DND-41 (cell line): Measurements from ENCODE around the gene AGPAT1.

Source experiments
- ATAC-seq: fragments of 200-7000 bp; cut with Tn5 transposase; 3 replicates; pipeline ENCODE4 v1.9.1; 2021; ENCODE audit warnings: low read depth; ENCODE audit not compliant: insufficient read depth
- DNase-seq: peaks from one replicate; pipeline ENCODE4 v3.0.0-alpha.2; 2020
- H2AFZ ChIP-seq: 2 replicates; pipeline ENCODE4 v1.6.0; 2012; ENCODE audit warnings: low read depth, low read length
- H3K27ac ChIP-seq: 2 replicates; pipeline ENCODE4 v1.5.1; 2012; ENCODE audit warnings: low read length, inconsistent platforms
- H3K27me3 ChIP-seq: fragments of 200-600 bp; sonication (generic); 2 replicates; pipeline ENCODE4 v1.6.0; 2012; ENCODE audit warnings: low read length, mild to moderate bottlenecking, inconsistent platforms; ENCODE audit not compliant: insufficient read depth, poor library complexity
- H3K36me3 ChIP-seq: 2 replicates; pipeline ENCODE4 v1.5.1; 2012; ENCODE audit warnings: low read length, inconsistent platforms; ENCODE audit not compliant: insufficient read depth
- H3K4me1 ChIP-seq: 2 replicates; pipeline ENCODE4 v1.5.1; 2012; ENCODE audit warnings: mild to moderate bottlenecking, low read length; ENCODE audit not compliant: insufficient read depth
- H3K4me2 ChIP-seq: 2 replicates; pipeline ENCODE4 v1.6.0; 2012; ENCODE audit warnings: mild to moderate bottlenecking, moderate library complexity, low read length, inconsistent platforms; ENCODE audit not compliant: insufficient read depth
- H3K4me3 ChIP-seq, 2 experiments: fragments of 200-600 bp in 1 of 2; shearing (Covaris generic) in 1 of 2; 2 replicates each; pipeline ENCODE4 v1.5.1; 2012 to 2016; ENCODE audit warnings: inconsistent platforms in 2 of 2, low read length in 2 of 2, mild to moderate bottlenecking in 2 of 2, low read depth in 1 of 2, moderate library complexity in 1 of 2
- H3K79me2 ChIP-seq: 2 replicates; pipeline ENCODE4 v1.6.0; 2012; ENCODE audit warnings: low read length, inconsistent platforms; ENCODE audit not compliant: insufficient read depth
- H3K9ac ChIP-seq: 2 replicates; pipeline ENCODE4 v1.6.0; 2012; ENCODE audit warnings: low read depth, mild to moderate bottlenecking, inconsistent platforms, low read length, moderate library complexity
- H3K9me3 ChIP-seq: 2 replicates; pipeline ENCODE4 v1.5.1; 2012; ENCODE audit warnings: low read length, moderate library complexity, mild to moderate bottlenecking, inconsistent platforms; ENCODE audit not compliant: insufficient read depth, severe bottlenecking
- H4K20me1 ChIP-seq: 2 replicates; pipeline ENCODE4 v1.6.0; 2012; ENCODE audit warnings: low read length; ENCODE audit not compliant: insufficient read depth
- EZH2 ChIP-seq: IDR thresholded peaks from 3 replicates; pipeline ENCODE4 v1.6.1; 2012; ENCODE audit warnings: borderline replicate concordance, low read depth, mild to moderate bottlenecking, moderate library complexity, low read length, inconsistent platforms; ENCODE audit not compliant: severe bottlenecking
- TF ChIP-seq, protein P1 (sequence below): IDR thresholded peaks from 2 replicates; pipeline ENCODE4 v1.5.1; 2012; ENCODE audit warnings: borderline replicate concordance, low read length, moderate library complexity, mild to moderate bottlenecking; ENCODE audit not compliant: poor library complexity, severe bottlenecking; ENCODE audit errors: extremely low read depth

AGPAT1 gene

DNA sequence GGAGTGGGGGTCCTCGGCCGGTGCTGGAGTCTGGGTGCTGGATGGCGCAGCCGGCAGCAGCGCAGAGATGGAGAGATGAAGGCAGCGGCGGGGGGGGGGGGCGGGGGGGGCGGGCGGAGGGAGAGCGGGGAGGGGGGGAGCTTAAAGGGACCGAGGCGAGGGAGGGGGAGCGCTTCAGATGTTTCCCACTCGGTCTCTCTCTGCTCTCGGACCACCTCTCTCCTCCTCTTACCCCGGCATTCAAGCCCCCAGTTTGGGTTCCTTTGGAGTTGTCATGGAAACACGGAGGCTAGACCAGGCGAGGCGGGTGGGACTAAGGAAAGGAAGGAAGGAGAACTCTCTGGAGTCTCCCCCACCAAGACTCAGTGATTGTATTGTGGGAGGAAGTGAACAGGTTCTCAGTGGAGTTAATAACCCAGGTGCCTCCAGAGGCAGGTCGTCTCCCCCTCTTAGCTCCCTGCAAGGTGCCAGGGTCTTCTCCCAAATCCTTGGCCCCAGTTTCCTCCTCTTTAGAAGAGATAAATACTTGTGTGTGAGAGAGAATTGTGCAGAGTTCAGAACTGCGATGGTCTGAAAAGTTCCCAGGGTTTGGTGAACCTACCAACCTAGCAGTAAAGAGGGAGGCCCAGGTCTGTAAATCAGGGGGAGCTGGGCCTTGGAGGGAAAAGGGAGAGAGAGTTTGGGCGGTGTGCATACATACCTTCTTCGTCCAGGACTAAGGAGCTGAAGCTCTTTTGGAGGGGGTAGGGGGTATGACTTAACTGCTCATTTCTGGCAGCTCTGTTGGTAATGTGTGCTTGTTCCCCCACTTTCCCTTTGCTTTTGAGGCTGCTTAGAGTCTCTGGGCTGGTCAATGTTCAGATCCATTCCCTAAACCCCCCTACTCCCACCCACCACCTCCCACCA, 23.8 kb downstream of the AGPAT1 start, which contains the start of gene PRRT1:
Gene PRRT1, minus strand, starts transcription at position 77 of the 906 bp plus-strand sequence. CDS start 112 bp downstream, outside the sequence.
- peak within 1 kb of the TSS; percentile 71; the same call in 1 of the 2 replicates for H3K9ac ChIP-seq
- H3K27me3 ChIP-seq = no peaks in the 10 kb centered on the region
- no peak within 1 kb of the TSS for H2AFZ ChIP-seq
- peaks cover 9% of the 10 kb centered on the region; the same call in 1 of the 2 replicates for H4K20me1 ChIP-seq
- no peaks in the 10 kb centered on the region for H3K9me3 ChIP-seq
- DNase-seq (no peak), ATAC-seq (no peak)
- TF ChIP-seq, protein P1, sequence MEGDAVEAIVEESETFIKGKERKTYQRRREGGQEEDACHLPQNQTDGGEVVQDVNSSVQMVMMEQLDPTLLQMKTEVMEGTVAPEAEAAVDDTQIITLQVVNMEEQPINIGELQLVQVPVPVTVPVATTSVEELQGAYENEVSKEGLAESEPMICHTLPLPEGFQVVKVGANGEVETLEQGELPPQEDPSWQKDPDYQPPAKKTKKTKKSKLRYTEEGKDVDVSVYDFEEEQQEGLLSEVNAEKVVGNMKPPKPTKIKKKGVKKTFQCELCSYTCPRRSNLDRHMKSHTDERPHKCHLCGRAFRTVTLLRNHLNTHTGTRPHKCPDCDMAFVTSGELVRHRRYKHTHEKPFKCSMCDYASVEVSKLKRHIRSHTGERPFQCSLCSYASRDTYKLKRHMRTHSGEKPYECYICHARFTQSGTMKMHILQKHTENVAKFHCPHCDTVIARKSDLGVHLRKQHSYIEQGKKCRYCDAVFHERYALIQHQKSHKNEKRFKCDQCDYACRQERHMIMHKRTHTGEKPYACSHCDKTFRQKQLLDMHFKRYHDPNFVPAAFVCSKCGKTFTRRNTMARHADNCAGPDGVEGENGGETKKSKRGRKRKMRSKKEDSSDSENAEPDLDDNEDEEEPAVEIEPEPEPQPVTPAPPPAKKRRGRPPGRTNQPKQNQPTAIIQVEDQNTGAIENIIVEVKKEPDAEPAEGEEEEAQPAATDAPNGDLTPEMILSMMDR = no peak
- no peak for TF ChIP-seq EZH2
- no peak within 1 kb of the TSS for H3K4me3 ChIP-seq
- peak within 1 kb of the TSS; percentile 70; the same call in 1 of the 2 replicates for H3K4me2 ChIP-seq
- peaks cover 25% of the 10 kb centered on the region for H3K4me1 ChIP-seq
- no peak within 1 kb of the TSS for H3K27ac ChIP-seq
- H3K79me2 ChIP-seq = peaks cover 23% of the 10 kb centered on the region
- H3K36me3 ChIP-seq = peaks cover 18% of the 10 kb centered on the region

DNA sequence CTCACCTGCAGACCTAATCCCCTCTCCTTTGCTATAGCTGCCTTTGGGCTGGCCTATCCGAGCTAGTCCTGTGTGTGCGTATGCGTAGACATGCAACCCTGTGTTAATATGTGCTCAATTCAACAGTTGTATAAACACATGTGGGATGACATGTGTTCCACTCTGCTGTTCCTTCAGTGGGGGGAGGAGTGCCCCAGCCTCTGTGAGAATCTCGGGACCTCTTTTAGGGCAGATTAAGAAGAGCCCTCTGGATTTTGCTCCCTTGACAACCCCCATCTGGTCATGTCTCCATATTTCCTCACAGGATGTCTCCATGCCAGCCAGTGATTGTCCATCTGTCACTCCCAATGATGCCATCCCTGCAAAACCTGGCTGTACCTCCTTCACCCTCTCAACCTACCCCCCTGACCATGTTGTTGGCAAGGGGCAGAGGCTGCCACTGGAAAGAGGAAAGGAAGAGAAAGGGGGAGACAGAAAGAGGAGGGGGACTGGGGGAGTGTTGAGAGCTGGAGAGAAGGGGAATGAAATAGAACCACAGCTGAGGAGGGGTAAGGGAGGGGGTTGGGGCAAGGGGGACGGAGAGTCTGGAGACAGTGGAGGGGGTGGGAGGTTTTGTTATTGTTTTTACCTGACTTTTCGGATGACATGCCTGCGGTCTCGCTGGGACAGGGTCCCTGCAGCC, 24.6 kb downstream of the AGPAT1 start:
- no peak overlapping the region for H3K9ac ChIP-seq
- peaks cover 25% of the 10 kb centered on the region for H3K4me1 ChIP-seq
- peaks cover 10% of the 10 kb centered on the region for H3K36me3 ChIP-seq
- peaks cover 20% of the 10 kb centered on the region for H3K79me2 ChIP-seq
- no peak overlapping the region for H3K4me2 ChIP-seq
- peaks cover 7% of the 10 kb centered on the region for H3K27me3 ChIP-seq
- no peak for DNase-seq
- no peak overlapping the region for H2AFZ ChIP-seq
- ATAC-seq = no peak
- TF ChIP-seq, protein P1 = no peak
- no peak for TF ChIP-seq EZH2
- no peak overlapping the region for H3K4me3 ChIP-seq
- H4K20me1 ChIP-seq = peaks cover 9% of the 10 kb centered on the region; the same call in 1 of the 2 replicates
- no peaks in the 10 kb centered on the region for H3K9me3 ChIP-seq
- no peak overlapping the region for H3K27ac ChIP-seq

DNA sequence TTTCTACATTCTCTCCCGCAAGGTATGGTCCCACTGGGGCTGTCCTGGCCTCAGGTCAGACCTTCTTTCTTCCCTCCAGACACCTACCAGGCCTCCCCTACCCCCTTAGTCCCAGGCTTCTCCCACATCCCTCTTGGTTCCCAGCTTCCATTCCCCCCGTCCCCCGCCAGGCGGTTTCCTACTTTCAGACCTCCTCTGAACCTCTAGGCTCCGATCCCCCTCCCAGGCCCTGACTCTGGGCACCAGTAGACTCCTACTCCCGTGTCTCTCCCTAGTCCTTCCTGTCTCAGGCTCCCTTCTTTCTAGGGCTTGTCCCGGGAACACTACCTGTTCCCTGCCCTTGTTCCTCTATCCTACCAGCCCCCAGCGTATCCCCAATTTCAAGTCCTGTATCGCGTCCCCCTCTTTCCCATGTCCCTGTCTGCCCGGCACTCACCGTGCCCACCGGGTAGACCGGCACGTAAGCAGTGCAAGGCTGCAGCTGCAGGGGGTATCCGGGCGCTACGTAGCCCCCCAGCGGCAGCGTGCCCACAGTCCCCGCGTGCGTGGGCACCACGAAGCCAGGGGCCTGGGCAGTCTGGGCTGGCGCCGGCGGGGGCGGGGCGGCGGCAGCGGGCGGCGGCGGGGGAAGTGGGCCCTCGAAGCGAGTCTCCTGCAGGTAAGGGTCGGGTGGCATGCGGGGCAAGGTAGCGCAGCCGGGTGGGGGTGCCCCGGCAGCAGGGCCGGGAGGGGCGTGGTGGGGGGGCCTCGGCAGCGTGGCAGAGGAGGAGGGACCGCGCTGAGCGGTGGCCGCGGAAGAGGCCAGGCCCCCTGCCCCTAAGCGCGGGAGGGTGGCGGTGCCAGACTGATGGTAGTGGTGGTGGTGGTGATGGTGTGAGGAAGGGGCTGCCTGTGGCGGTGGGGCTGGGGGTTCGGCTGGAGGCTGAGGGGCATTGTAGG, 25.7 kb downstream of the AGPAT1 start:
- Histone ChIP-seq H3K79me2 (peaks cover 12% of the 10 kb centered on the region), H3K4me3 (no peak overlapping the region), H3K9ac (no peak overlapping the region), H3K9me3 (no peaks in the 10 kb centered on the region), H3K27me3 (peaks cover 15% of the 10 kb centered on the region), H3K4me1 (peaks cover 18% of the 10 kb centered on the region), H3K4me2 (no peak overlapping the region), H2AFZ (no peak overlapping the region), H4K20me1 (0 out of 2 replicates have a peak, but pooled peaks cover 3% of the 10 kb centered on the region), H3K27ac (no peak overlapping the region), H3K36me3 (no peaks in the 10 kb centered on the region; the same call in 1 of the 2 replicates)
- no peak for DNase-seq
- TF ChIP-seq EZH2 = no peak
- TF ChIP-seq, protein P1 = no peak
- no peak for ATAC-seq
